ENCODE data around the gene PKNOX1.
"Not testable (repeated sequence)": the region's sequence is repeated elsewhere in the genome, so short reads cannot be mapped to it uniquely, and the experiment has no call there.

- TF ChIP-seq CTCF, EP300 (IDR thresholded peaks at IDR 0.05): not testable (repeated sequence)
Measured at GRCh38 chr21:43006051-43006873, 31.9 kb downstream of the PKNOX1 start.
